NOMO-1 (cell line): ENCODE data around the gene ZNF670.
"Not testable (repeated sequence)": the region's sequence is repeated elsewhere in the genome, so short reads cannot be mapped to it uniquely, and the experiment has no call there.

Source experiments
- DNase-seq, 2 experiments: peaks; one replicate each; lab custom pipeline; 2025; ENCODE audit not compliant: unreplicated experiment in 2 of 2; lab: John Stamatoyannopoulos, UW

The ZNF670 gene

GRCh38 chr1:247078258-247079140 lies at the start of gene ZNF670:
Gene ZNF670 (minus strand): TSS chr1:247078811. CDS start chr1:247078596, 215 bp downstream.
- DNase-seq: peak; percentile 92 to 96

GRCh38 chr1:247127519-247128282 lies 49.1 kb upstream of the ZNF670 start:
- peak in 1 of 2 experiments; percentile 51 for DNase-seq

GRCh38 chr1:247126601-247127000 lies 48.0 kb upstream of the ZNF670 start:
- not testable (repeated sequence) for DNase-seq

- DNase-seq: not testable (repeated sequence)
These were observed 47.6 kb upstream of the ZNF670 start for GRCh38 chr1:247126166-247126565.

- DNase-seq: no peak
These were observed 42.8 kb upstream of the ZNF670 start for GRCh38 chr1:247121382-247121781.

- DNase-seq: not testable (repeated sequence)
These were observed 41.7 kb upstream of the ZNF670 start for GRCh38 chr1:247120408-247120668.

GRCh38 chr1:247119600-247120407 lies 41.2 kb upstream of the ZNF670 start:
- no peak for DNase-seq

- DNase-seq: no peak
These were observed 40.4 kb upstream of the ZNF670 start for GRCh38 chr1:247118946-247119446.

- DNase-seq: no peak
These were observed 36.9 kb upstream of the ZNF670 start for GRCh38 chr1:247115545-247115944.

GRCh38 chr1:247115141-247115510 lies 36.5 kb upstream of the ZNF670 start:
- no peak for DNase-seq

- DNase-seq: no peak
These were observed 35.9 kb upstream of the ZNF670 start for GRCh38 chr1:247114351-247115140.

- DNase-seq: no peak
These were observed 35.2 kb upstream of the ZNF670 start for GRCh38 chr1:247113733-247114271.

GRCh38 chr1:247113094-247113497 lies 34.5 kb upstream of the ZNF670 start:
- no peak for DNase-seq

GRCh38 chr1:247112479-247112781 lies 33.8 kb upstream of the ZNF670 start:
- DNase-seq: no peak

GRCh38 chr1:247111700-247112478 lies 33.3 kb upstream of the ZNF670 start:
- DNase-seq: no peak

- no peak for DNase-seq
These were observed 32.7 kb upstream of the ZNF670 start for GRCh38 chr1:247111259-247111699.

- DNase-seq: no peak
These were observed 32.1 kb upstream of the ZNF670 start for GRCh38 chr1:247110627-247111258.

GRCh38 chr1:247107694-247108093 lies 29.1 kb upstream of the ZNF670 start:
- no peak for DNase-seq

- DNase-seq: no peak
These were observed 27.4 kb upstream of the ZNF670 start for GRCh38 chr1:247105966-247106365.
